Measurements from ENCODE around the gene LEFTY1. TPM values are rescaled to one million over a fixed set of nuclear protein-coding genes. Genes with fewer than 3 reads are reported as not detected.
"Not testable (repeated sequence)": the region's sequence is repeated elsewhere in the genome, so short reads cannot be mapped to it uniquely, and the experiment has no call there.

Gene LEFTY1
- total and polyA plus RNA-seq, 2 donors (not counting 1 experiment from before 2014, with no cell fraction given), result 0.07 TPM; not detected in 1

DNA sequence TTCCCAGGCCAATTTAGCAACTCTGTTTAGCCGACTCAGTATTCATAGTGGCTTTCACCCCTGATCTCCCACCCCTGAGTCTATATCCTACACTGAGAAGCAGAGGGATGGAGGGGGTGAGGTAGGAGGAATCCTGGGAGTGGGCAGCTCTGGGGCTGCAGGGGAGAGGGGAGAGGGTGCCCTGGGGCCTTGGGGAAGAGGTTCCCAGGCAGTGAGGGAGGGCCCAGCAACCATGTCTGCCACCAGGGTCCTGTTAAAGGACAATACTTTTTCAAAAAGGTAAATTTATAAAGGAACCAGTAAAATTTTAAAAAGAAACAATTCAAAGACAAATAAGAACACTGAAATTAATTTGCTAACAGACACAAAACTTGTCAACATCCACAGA, 48.7 kb downstream of the LEFTY1 start:
- TF ChIP-seq, protein P1, sequence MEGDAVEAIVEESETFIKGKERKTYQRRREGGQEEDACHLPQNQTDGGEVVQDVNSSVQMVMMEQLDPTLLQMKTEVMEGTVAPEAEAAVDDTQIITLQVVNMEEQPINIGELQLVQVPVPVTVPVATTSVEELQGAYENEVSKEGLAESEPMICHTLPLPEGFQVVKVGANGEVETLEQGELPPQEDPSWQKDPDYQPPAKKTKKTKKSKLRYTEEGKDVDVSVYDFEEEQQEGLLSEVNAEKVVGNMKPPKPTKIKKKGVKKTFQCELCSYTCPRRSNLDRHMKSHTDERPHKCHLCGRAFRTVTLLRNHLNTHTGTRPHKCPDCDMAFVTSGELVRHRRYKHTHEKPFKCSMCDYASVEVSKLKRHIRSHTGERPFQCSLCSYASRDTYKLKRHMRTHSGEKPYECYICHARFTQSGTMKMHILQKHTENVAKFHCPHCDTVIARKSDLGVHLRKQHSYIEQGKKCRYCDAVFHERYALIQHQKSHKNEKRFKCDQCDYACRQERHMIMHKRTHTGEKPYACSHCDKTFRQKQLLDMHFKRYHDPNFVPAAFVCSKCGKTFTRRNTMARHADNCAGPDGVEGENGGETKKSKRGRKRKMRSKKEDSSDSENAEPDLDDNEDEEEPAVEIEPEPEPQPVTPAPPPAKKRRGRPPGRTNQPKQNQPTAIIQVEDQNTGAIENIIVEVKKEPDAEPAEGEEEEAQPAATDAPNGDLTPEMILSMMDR (IDR thresholded peaks at IDR 0.05), result no peak
- no peak for TF ChIP-seq EZH2 (IDR thresholded peaks at IDR 0.05; ENCODE audit: borderline replicate concordance, insufficient read depth, low read depth, low read length, poor library complexity, severe bottlenecking)
- Mint-ChIP-seq H3K4me3 (no peak overlapping the region), H3K27me3 (no peaks in the 10 kb centered on the region), H3K27ac (no peak overlapping the region), H3K9me3 (ENCODE audit: insufficient read depth) (no peaks in the 10 kb centered on the region), H3K4me1 (no peaks in the 10 kb centered on the region)
- no peak overlapping the region for H3K4me2 ChIP-seq (replicated peaks; ENCODE audit: low read depth, low read length, poor library complexity, severe bottlenecking)
- ChIA-PET CTCF (no interaction called here), POLR2A (no interaction called here)
- H3K36me3 ChIP-seq (replicated peaks in 1 of 2; ENCODE audit: control extremely low read depth in 1 of 2, control insufficient read depth in 1 of 2, extremely low read depth in 1 of 2, insufficient read depth in 2 of 2, low read length in 1 of 2), result no peaks in the 10 kb centered on the region
- H3K79me2 ChIP-seq (ENCODE audit: control insufficient read depth, insufficient read depth, low read length), result no peaks in the 10 kb centered on the region
- no peak overlapping the region for H2AFZ ChIP-seq (ENCODE audit: insufficient read depth, low read depth, low read length, poor library complexity, severe bottlenecking)
- no CpG with 5 or more reads among the region's 1 CpG for WGBS (ENCODE audit: insufficient coverage)
- H3K9me3 ChIP-seq (ENCODE audit: control extremely low read depth in 1 of 3, control insufficient read depth in 2 of 3, insufficient read depth in 1 of 3, low read length in 2 of 3), result no peaks in the 10 kb centered on the region
- no peak overlapping the region for H3K4me3 ChIP-seq (ENCODE audit: control extremely low read depth in 1 of 5, extremely low read depth in 1 of 5, insufficient read depth in 1 of 5, low read depth in 2 of 5, low read length in 4 of 5)
- H4K20me1 ChIP-seq (ENCODE audit: control insufficient read depth, insufficient read depth, low read length, poor library complexity, severe bottlenecking), result no peaks in the 10 kb centered on the region
- H3K27ac ChIP-seq (ENCODE audit: low read length in 2 of 2), result no peak overlapping the region
- H3K9ac ChIP-seq (ENCODE audit: low read length), result no peak overlapping the region
- ATAC-seq (ENCODE audit: low read depth), result no peak
- no peak for DNase-seq
- H3K4me1 ChIP-seq (ENCODE audit: control insufficient read depth in 2 of 2, insufficient read depth in 2 of 2, low read length in 2 of 2), result no peaks in the 10 kb centered on the region
- intact Hi-C loops (cut with micrococcal nuclease), result no loop called here
- H3K27me3 ChIP-seq (replicated peaks in 1 of 4; ENCODE audit: control extremely low read depth in 1 of 4, control insufficient read depth in 3 of 4, insufficient read depth in 4 of 4, low read length in 3 of 4), result no peaks in the 10 kb centered on the region

DNA sequence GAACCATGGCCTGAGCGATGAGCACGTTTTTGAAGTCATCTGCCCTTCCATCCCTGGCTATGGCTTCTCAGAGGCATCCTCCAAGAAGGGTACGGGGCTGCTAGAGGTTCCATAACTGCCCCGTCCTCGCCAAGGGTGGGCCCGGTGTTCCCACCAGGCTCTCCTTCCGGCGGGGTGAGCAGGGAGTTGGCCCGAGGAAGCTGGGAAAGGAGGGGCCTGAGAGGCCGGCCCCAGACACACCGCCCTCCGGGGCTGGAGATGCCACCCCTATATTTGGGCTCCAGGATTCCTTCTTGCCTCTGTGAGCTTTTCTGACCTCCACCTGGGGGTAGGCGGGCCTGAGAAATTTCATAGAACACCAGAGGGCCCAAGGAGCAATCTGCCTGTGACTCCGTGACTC, 50.2 kb downstream of the LEFTY1 start:
- DNase-seq (no peak), ATAC-seq (ENCODE audit: low read depth) (no peak)
- Mint-ChIP-seq H3K9me3 (ENCODE audit: insufficient read depth) (no peaks in the 10 kb centered on the region), H3K4me1 (no peaks in the 10 kb centered on the region), H3K27me3 (no peaks in the 10 kb centered on the region), H3K4me3 (no peak overlapping the region), H3K27ac (no peak overlapping the region)
- intact Hi-C loops (cut with micrococcal nuclease), result no loop called here
- H4K20me1 ChIP-seq (ENCODE audit: control insufficient read depth, insufficient read depth, low read length, poor library complexity, severe bottlenecking), result no peaks in the 10 kb centered on the region
- H3K9me3 ChIP-seq (ENCODE audit: control extremely low read depth in 1 of 3, control insufficient read depth in 2 of 3, insufficient read depth in 1 of 3, low read length in 2 of 3), result no peaks in the 10 kb centered on the region
- H2AFZ ChIP-seq (ENCODE audit: insufficient read depth, low read depth, low read length, poor library complexity, severe bottlenecking), result no peak overlapping the region
- POLR2A ChIA-PET, result no interaction called here
- H3K27ac ChIP-seq (ENCODE audit: low read length in 2 of 2), result no peak overlapping the region
- H3K4me3 ChIP-seq (ENCODE audit: control extremely low read depth in 1 of 5, extremely low read depth in 1 of 5, insufficient read depth in 1 of 5, low read depth in 2 of 5, low read length in 4 of 5), result no peak overlapping the region
- 96% methylated on average over 14 of the region's 14 CpGs for WGBS (ENCODE audit: insufficient coverage)
- no peaks in the 10 kb centered on the region for H3K27me3 ChIP-seq (replicated peaks in 1 of 4; ENCODE audit: control extremely low read depth in 1 of 4, control insufficient read depth in 3 of 4, insufficient read depth in 4 of 4, low read length in 3 of 4)
- H3K9ac ChIP-seq (ENCODE audit: low read length), result no peak overlapping the region
- CTCF ChIA-PET, result no interaction called here
- no peaks in the 10 kb centered on the region for H3K36me3 ChIP-seq (replicated peaks in 1 of 2; ENCODE audit: control extremely low read depth in 1 of 2, control insufficient read depth in 1 of 2, extremely low read depth in 1 of 2, insufficient read depth in 2 of 2, low read length in 1 of 2)
- no peaks in the 10 kb centered on the region for H3K4me1 ChIP-seq (ENCODE audit: control insufficient read depth in 2 of 2, insufficient read depth in 2 of 2, low read length in 2 of 2)
- no peak overlapping the region for H3K4me2 ChIP-seq (replicated peaks; ENCODE audit: low read depth, low read length, poor library complexity, severe bottlenecking)
- no peaks in the 10 kb centered on the region for H3K79me2 ChIP-seq (ENCODE audit: control insufficient read depth, insufficient read depth, low read length)
- TF ChIP-seq, protein P1 (IDR thresholded peaks at IDR 0.05), result no peak
- no peak for TF ChIP-seq EZH2 (IDR thresholded peaks at IDR 0.05; ENCODE audit: borderline replicate concordance, insufficient read depth, low read depth, low read length, poor library complexity, severe bottlenecking)

DNA sequence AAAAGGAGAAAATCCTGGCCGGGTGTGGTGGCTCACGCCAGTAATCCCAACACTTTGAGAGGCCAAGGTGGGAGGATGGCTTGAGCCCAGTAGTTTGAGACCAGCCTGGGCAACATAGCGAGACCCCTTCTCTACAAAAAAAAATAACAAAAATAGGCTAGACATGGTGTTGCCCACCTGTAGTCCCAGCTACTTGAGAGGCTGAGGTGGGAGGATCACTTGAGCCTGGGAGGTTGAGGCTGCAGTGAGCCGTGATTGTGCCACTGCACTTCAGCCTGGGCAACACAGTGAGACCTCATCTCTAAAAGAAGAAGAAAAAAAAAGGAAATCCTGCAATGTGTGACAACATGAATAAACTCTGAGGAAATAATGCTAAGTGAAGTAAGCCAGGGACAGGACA, 52.6 kb downstream of the LEFTY1 start:
- H3K27ac ChIP-seq (ENCODE audit: low read length in 2 of 2); CTCF ChIA-PET; H3K4me1 ChIP-seq (ENCODE audit: control insufficient read depth in 2 of 2, insufficient read depth in 2 of 2, low read length in 2 of 2); ATAC-seq (ENCODE audit: low read depth); H2AFZ ChIP-seq (ENCODE audit: insufficient read depth, low read depth, low read length, poor library complexity, severe bottlenecking); intact Hi-C loops (cut with micrococcal nuclease); H3K4me3 ChIP-seq (ENCODE audit: control extremely low read depth in 1 of 5, extremely low read depth in 1 of 5, insufficient read depth in 1 of 5, low read depth in 2 of 5, low read length in 4 of 5); H3K4me1 Mint-ChIP-seq; H3K9me3 Mint-ChIP-seq (ENCODE audit: insufficient read depth); H3K4me3 Mint-ChIP-seq; H3K4me2 ChIP-seq (replicated peaks; ENCODE audit: low read depth, low read length, poor library complexity, severe bottlenecking); H3K9ac ChIP-seq (ENCODE audit: low read length); DNase-seq; H3K79me2 ChIP-seq (ENCODE audit: control insufficient read depth, insufficient read depth, low read length); H3K27ac Mint-ChIP-seq; H3K36me3 ChIP-seq (replicated peaks in 1 of 2; ENCODE audit: control extremely low read depth in 1 of 2, control insufficient read depth in 1 of 2, extremely low read depth in 1 of 2, insufficient read depth in 2 of 2, low read length in 1 of 2); H3K9me3 ChIP-seq (ENCODE audit: control extremely low read depth in 1 of 3, control insufficient read depth in 2 of 3, insufficient read depth in 1 of 3, low read length in 2 of 3); H4K20me1 ChIP-seq (ENCODE audit: control insufficient read depth, insufficient read depth, low read length, poor library complexity, severe bottlenecking); H3K27me3 ChIP-seq (replicated peaks in 1 of 4; ENCODE audit: control extremely low read depth in 1 of 4, control insufficient read depth in 3 of 4, insufficient read depth in 4 of 4, low read length in 3 of 4); H3K27me3 Mint-ChIP-seq; POLR2A ChIA-PET: not testable (repeated sequence)
- WGBS (ENCODE audit: insufficient coverage), result 100% methylated on average over 3 of the region's 4 CpGs
